Motor neuron (in vitro differentiated cells): ENCODE results near the gene RAB33B. TPM values are rescaled to one million over a fixed set of nuclear protein-coding genes. Genes with fewer than 3 reads are reported as not detected.

ENCODE experiments used
- ATAC-seq, 8 experiments: fragments of 200-7000 bp; cut with Tn5 transposase; replicated peaks in 6 of 8; 2 replicates each; pipeline ENCODE4 v1.8.0; 2021; ENCODE audit warnings: mild to moderate bottlenecking in 8 of 8, moderate library complexity in 8 of 8
- H3K27ac ChIP-seq, 2 donors: fragments of 250-450 bp; sonication (Bioruptor Pico); 2 replicates each; pipeline ENCODE4 v1.9.0; 2021; ENCODE audit warnings: antibody characterized with exemption in 2 of 2, mild to moderate bottlenecking in 2 of 2, moderate library complexity in 1 of 2
- H3K4me1 ChIP-seq, 2 donors: fragments of 250-450 bp; sonication (Bioruptor Pico); replicated peaks in 1 of 2; 2 replicates each; pipeline ENCODE4 v1.6.1; 2021; ENCODE audit warnings: antibody characterized with exemption in 2 of 2, mild to moderate bottlenecking in 2 of 2, moderate library complexity in 1 of 2
- H3K4me3 ChIP-seq, 5 donors: fragments of 250-450 bp; sonication (Bioruptor Pico); 2 replicates each; pipeline ENCODE4 v1.9.0; 2021; ENCODE audit warnings: antibody characterized with exemption in 5 of 5, mild to moderate bottlenecking in 5 of 5, moderate library complexity in 4 of 5
- WGBS, 10 experiments: fragments of 450-650 bp; shearing (Covaris generic); methylation state at CpG; one replicate each; pipeline ENCODE4 v1.0.0; 2022; 5-methylcytosine and 5-hydroxymethylcytosine counted together
- in situ Hi-C, 9 experiments: fragments of 400-800 bp; cut with MboI; loops; one replicate each; pipeline ENCODE4 v1.15.0; 2021; ENCODE audit warnings: low sequenced_read_pairs in 9 of 9, low pct_unique_long_range_greater_than_20kb in 2 of 9; ENCODE audit not compliant: unreplicated experiment in 9 of 9
- total RNA-seq, 8 experiments: library from RNA; unstranded; fragments of 300-600 nt; gene quantifications; 2 replicates each; pipeline versions ENCODE4 v1.2.3 to v1.2.4, GENCODE V29; 2022

RAB33B gene
- total RNA-seq, 8 experiments from 2014 or later: 4.1 to 21.7 (median 8.0) TPM

- WGBS, 10 experiments: 61 to 100% (median 96%) methylated on average over 1 to 2 of the region's 2 CpGs
- in situ Hi-C loops: no loop called here
- no peaks in the 10 kb centered on the region for H3K4me1 ChIP-seq
- no peak for ATAC-seq
- no peak overlapping the region for H3K27ac ChIP-seq
- H3K4me3 ChIP-seq: no peak overlapping the region
Observed at GRCh38 chr4:139469216-139469615, 15.3 kb downstream of the RAB33B start.

- no peak for ATAC-seq
- H3K4me1 ChIP-seq: no peaks in the 10 kb centered on the region
- no peak overlapping the region for H3K4me3 ChIP-seq
- no peak overlapping the region for H3K27ac ChIP-seq
- in situ Hi-C loops: no loop called here
- WGBS, 10 experiments: 80 to 100% (median 100%) methylated on average over 1 of the region's 1 CpG; no CpG with 5 or more reads in 5 of the 10 experiments
Observed at GRCh38 chr4:139469869-139470268, 15.9 kb downstream of the RAB33B start.

GRCh38 chr4:139470295-139470694 lies 16.4 kb downstream of the RAB33B start:
- Histone ChIP-seq H3K27ac (no peak overlapping the region), H3K4me1 (no peaks in the 10 kb centered on the region), H3K4me3 (no peak overlapping the region)
- in situ Hi-C loops: no loop called here
- ATAC-seq: no peak

- ATAC-seq: no peak
- no peak overlapping the region for H3K27ac ChIP-seq
- WGBS, 10 experiments: 86 to 100% (median 90%) methylated on average over 1 to 6 of the region's 6 CpGs; no CpG with 5 or more reads in 4 of the 10 experiments
- no peaks in the 10 kb centered on the region for H3K4me1 ChIP-seq
- no peak overlapping the region for H3K4me3 ChIP-seq
- in situ Hi-C loops: no loop called here
Observed at GRCh38 chr4:139470997-139471665, 17.2 kb downstream of the RAB33B start.

- Histone ChIP-seq H3K4me1 (no peaks in the 10 kb centered on the region), H3K4me3 (no peak overlapping the region), H3K27ac (no peak overlapping the region)
- in situ Hi-C loops: no loop called here
- WGBS, 10 experiments: 50 to 100% (median 97%) methylated on average over 1 to 3 of the region's 3 CpGs
- peak in 1 of 8 experiments; percentile 54 for ATAC-seq
Observed at GRCh38 chr4:139472852-139473251, 18.9 kb downstream of the RAB33B start.

- ATAC-seq: no peak
- WGBS, 10 experiments: 89 to 100% (median 99%) methylated on average over 1 to 4 of the region's 4 CpGs
- H3K27ac ChIP-seq: no peak overlapping the region
- in situ Hi-C loops: no loop called here
- H3K4me1 ChIP-seq: no peaks in the 10 kb centered on the region
- no peak overlapping the region for H3K4me3 ChIP-seq
Observed at GRCh38 chr4:139476363-139476762, 22.4 kb downstream of the RAB33B start.

- Histone ChIP-seq H3K4me3 (no peak overlapping the region), H3K27ac (no peak overlapping the region), H3K4me1 (no peaks in the 10 kb centered on the region)
- 0 to 60% (median 40%) methylated on average over 1 of the region's 1 CpG; no CpG with 5 or more reads in 5 of the 10 experiments for WGBS, 10 experiments
- in situ Hi-C loops: no loop called here
- ATAC-seq: no peak
Observed at GRCh38 chr4:139481465-139481864, 27.5 kb downstream of the RAB33B start.

GRCh38 chr4:139483000-139483399 lies 29.1 kb downstream of the RAB33B start:
- ATAC-seq: no peak
- WGBS, 10 experiments: 67 to 100% (median 92%) methylated on average over 1 to 3 of the region's 3 CpGs; no CpG with 5 or more reads in 2 of the 10 experiments
- Histone ChIP-seq H3K4me3 (no peak overlapping the region), H3K4me1 (no peaks in the 10 kb centered on the region), H3K27ac (no peak overlapping the region)
- in situ Hi-C loops: no loop called here

GRCh38 chr4:139484783-139485311 lies 30.9 kb downstream of the RAB33B start:
- WGBS, 10 experiments: 89 to 100% (median 93%) methylated on average over 1 to 5 of the region's 11 CpGs; no CpG with 5 or more reads in 4 of the 10 experiments
- no peak for ATAC-seq
- H3K27ac ChIP-seq: no peak overlapping the region
- no peaks in the 10 kb centered on the region for H3K4me1 ChIP-seq
- no peak overlapping the region for H3K4me3 ChIP-seq
- in situ Hi-C loops: no loop called here

GRCh38 chr4:139488442-139488841 lies 34.5 kb downstream of the RAB33B start:
- in situ Hi-C loops: no loop called here
- no peak for ATAC-seq
- WGBS, 10 experiments: 74 to 100% (median 93%) methylated on average over 1 to 3 of the region's 3 CpGs; no CpG with 5 or more reads in 2 of the 10 experiments
- Histone ChIP-seq H3K4me1 (no peaks in the 10 kb centered on the region), H3K4me3 (no peak overlapping the region), H3K27ac (no peak overlapping the region)

- ATAC-seq: no peak
- Histone ChIP-seq H3K4me1 (no peaks in the 10 kb centered on the region), H3K4me3 (no peak overlapping the region), H3K27ac (no peak overlapping the region)
- in situ Hi-C loops: no loop called here
Observed at GRCh38 chr4:139489638-139490037, 35.7 kb downstream of the RAB33B start.

- in situ Hi-C loops: no loop called here
- no peak for ATAC-seq
- Histone ChIP-seq H3K4me1 (no peaks in the 10 kb centered on the region), H3K4me3 (no peak overlapping the region), H3K27ac (no peak overlapping the region)
- WGBS, 10 experiments: 83 to 100% (median 95%) methylated on average over 1 to 2 of the region's 2 CpGs; no CpG with 5 or more reads in 1 of the 10 experiments
Observed at GRCh38 chr4:139492429-139492828, 38.5 kb downstream of the RAB33B start.

GRCh38 chr4:139493176-139493575 lies 39.3 kb downstream of the RAB33B start:
- WGBS, 10 experiments: 20 to 94% (median 86%) methylated on average over 1 to 4 of the region's 4 CpGs; no CpG with 5 or more reads in 3 of the 10 experiments
- no peaks in the 10 kb centered on the region for H3K4me1 ChIP-seq
- H3K27ac ChIP-seq: no peak overlapping the region
- no peak for ATAC-seq
- H3K4me3 ChIP-seq: no peak overlapping the region
- in situ Hi-C loops: no loop called here

GRCh38 chr4:139499186-139499585 lies 45.3 kb downstream of the RAB33B start:
- in situ Hi-C loops: no loop called here

More at GRCh38 chr4:139499186-139499585, 45.3 kb downstream of the RAB33B start:
- no peak overlapping the region for H3K27ac ChIP-seq
- ATAC-seq: no peak
- H3K4me3 ChIP-seq: no peak overlapping the region
- whole genome bisulfite sequencing, 10 experiments: 71 to 100% (median 89%) methylated on average over 1 to 4 of the region's 4 CpGs; no CpG with 5 or more reads in 2 of the 10 experiments
- H3K4me1 ChIP-seq: peaks cover 0 to 3% of the 10 kb centered on the region in 2 donors
